GM12874 (cell line): ENCODE data around the gene CRLF1.

Experiments used
- TF ChIP-seq, protein P1 (sequence below): IDR thresholded peaks from 2 replicates; pipeline ENCODE4 v1.5.1; 2011; ENCODE audit warnings: low read depth, mild to moderate bottlenecking, control low read depth, low read length, moderate library complexity; ENCODE audit not compliant: insufficient read depth

CRLF1 gene

DNA sequence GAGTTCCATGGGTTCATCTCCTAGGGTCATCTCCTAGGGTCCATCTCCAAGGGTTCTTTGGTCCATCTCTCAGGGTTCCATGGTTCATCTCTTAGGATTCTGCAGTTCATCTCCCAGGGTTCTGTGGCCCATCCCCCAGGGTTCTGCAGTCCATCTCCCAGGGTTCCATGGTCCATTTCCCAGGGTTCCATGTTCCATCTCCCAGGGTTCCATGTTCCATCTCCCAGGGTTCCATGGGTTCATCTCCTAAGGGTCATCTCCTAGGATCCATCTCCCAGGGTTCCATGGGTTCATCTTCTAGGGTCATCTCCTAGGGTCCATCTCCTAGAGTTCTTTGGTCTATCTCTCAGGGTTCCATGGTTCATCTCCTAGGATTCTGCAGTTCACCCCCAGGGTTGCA, 11.0 kb upstream of the CRLF1 start:
- TF ChIP-seq, protein P1, sequence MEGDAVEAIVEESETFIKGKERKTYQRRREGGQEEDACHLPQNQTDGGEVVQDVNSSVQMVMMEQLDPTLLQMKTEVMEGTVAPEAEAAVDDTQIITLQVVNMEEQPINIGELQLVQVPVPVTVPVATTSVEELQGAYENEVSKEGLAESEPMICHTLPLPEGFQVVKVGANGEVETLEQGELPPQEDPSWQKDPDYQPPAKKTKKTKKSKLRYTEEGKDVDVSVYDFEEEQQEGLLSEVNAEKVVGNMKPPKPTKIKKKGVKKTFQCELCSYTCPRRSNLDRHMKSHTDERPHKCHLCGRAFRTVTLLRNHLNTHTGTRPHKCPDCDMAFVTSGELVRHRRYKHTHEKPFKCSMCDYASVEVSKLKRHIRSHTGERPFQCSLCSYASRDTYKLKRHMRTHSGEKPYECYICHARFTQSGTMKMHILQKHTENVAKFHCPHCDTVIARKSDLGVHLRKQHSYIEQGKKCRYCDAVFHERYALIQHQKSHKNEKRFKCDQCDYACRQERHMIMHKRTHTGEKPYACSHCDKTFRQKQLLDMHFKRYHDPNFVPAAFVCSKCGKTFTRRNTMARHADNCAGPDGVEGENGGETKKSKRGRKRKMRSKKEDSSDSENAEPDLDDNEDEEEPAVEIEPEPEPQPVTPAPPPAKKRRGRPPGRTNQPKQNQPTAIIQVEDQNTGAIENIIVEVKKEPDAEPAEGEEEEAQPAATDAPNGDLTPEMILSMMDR = no peak

- TF ChIP-seq, protein P1 = no peak
Measured at GRCh38 chr19:18616023-18616422, 9.4 kb upstream of the CRLF1 start.

- TF ChIP-seq, protein P1 = no peak
Measured at GRCh38 chr19:18613589-18614234, 7.1 kb upstream of the CRLF1 start.

GRCh38 chr19:18612772-18613588, 6.4 kb upstream of the CRLF1 start, which contains the start of gene TMEM59L:
TSS of gene TMEM59L (plus strand) at chr19:18612870. CDS start at chr19:18612959, 89 bp downstream.
- TF ChIP-seq, protein P1 = no peak

GRCh38 chr19:18612051-18612771, 5.6 kb upstream of the CRLF1 start:
- TF ChIP-seq, protein P1 = no peak

DNA sequence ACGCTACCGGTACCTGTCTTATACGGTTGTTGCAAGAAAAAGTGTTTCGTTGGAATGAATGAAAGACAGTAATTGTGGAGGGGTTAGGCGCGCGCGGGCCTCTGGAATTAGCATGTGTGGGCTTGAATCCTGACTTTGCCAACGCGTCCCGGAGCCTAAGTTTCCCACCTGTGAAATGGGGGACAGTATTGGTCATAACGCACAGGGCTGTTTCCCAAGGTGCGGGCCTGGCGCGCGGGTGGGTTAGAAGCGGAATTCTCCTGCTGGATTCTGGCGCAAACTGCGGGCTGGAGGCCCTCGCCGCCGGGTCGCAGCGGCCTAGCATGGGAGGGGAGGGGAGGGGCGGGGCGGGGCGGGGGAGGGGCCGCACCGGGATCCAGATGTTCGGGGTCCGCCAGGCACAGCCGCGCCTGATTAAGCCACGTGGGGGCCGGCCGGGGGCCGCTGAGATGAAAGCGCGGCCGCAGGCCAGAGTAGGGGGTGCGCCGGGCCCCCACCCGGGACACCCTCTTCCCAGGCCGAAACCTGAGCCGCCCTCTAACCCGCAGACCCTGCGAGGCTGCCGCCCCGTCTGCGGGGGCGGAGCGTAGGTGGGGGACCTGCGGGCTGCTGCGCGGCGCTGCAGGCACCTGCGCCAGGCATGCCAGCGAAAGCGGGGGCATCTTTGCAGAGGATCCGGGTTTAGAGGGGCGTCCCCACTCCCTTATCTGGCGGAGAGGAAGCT, 4.9 kb upstream of the CRLF1 start:
- TF ChIP-seq, protein P1 = no peak
